GM10248 (cell line): ENCODE data around the gene CAMK2G.
"Not testable (repeated sequence)": the region's sequence is repeated elsewhere in the genome, so short reads cannot be mapped to it uniquely, and the experiment has no call there.

Experiments
- CTCF ChIA-PET: fragments of 300-600 bp; sonication (Branson Sonifier 250); formaldehyde crosslinking; extraction: SDS; loops from one replicate; lab custom pipeline; 2021; ENCODE audit warnings: antibody characterized with exemption; lab: Yijun Ruan, JAX
- POLR2A ChIA-PET: fragments of 350-650 bp; sonication (Branson Sonifier 250); formaldehyde crosslinking; extraction: SDS; loops from one replicate; lab custom pipeline; 2020; ENCODE audit warnings: antibody characterized with exemption; lab: Yijun Ruan, JAX
- DNase-seq: peaks from one replicate; pipeline ENCODE4 v3.0.0; 2012; ENCODE audit errors: extremely low spot score
- TF ChIP-seq, protein P1 (sequence below): IDR thresholded peaks from 2 replicates; pipeline ENCODE4 v1.5.1; 2012; ENCODE audit warnings: mild to moderate bottlenecking, low read depth; ENCODE audit errors: extremely low read depth, missing control alignments, control extremely low read depth

CAMK2G gene

GRCh38 chr10:73874267-73875138, at the start of gene CAMK2G:
Gene CAMK2G (minus strand): TSS chr10:73874555. CDS start chr10:73874461, 94 bp downstream.
- TF ChIP-seq, protein P1, sequence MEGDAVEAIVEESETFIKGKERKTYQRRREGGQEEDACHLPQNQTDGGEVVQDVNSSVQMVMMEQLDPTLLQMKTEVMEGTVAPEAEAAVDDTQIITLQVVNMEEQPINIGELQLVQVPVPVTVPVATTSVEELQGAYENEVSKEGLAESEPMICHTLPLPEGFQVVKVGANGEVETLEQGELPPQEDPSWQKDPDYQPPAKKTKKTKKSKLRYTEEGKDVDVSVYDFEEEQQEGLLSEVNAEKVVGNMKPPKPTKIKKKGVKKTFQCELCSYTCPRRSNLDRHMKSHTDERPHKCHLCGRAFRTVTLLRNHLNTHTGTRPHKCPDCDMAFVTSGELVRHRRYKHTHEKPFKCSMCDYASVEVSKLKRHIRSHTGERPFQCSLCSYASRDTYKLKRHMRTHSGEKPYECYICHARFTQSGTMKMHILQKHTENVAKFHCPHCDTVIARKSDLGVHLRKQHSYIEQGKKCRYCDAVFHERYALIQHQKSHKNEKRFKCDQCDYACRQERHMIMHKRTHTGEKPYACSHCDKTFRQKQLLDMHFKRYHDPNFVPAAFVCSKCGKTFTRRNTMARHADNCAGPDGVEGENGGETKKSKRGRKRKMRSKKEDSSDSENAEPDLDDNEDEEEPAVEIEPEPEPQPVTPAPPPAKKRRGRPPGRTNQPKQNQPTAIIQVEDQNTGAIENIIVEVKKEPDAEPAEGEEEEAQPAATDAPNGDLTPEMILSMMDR = no peak
- ChIA-PET POLR2A (no interaction called here), CTCF (interaction anchor here (1.1 to 19.3 kb wide), 8 partner anchors 9 to 229 kb away, joined by 3 to 566 read pairs (median 4); partner anchors contain the start of gene CHCHD1)
- DNase-seq = peak; percentile 96

- CTCF ChIA-PET = interaction anchor here (1.3 to 1.9 kb wide), 2 partner anchors 17 to 74 kb away, joined by 3 to 14 read pairs; no protein-coding TSS in a partner anchor
These were observed 48.4 kb upstream of the CAMK2G start for GRCh38 chr10:73922864-73923133.

GRCh38 chr10:73922007-73922863, 47.9 kb upstream of the CAMK2G start:
- DNase-seq = peak; percentile 48
- ChIA-PET CTCF (interaction anchor here (1.3 to 2.6 kb wide), 2 partner anchors 18 to 74 kb away, joined by 3 to 13 read pairs; no protein-coding TSS in a partner anchor), POLR2A (no interaction called here)
- TF ChIP-seq, protein P1 = no peak

More at GRCh38 chr10:73922864-73923133, 48.4 kb upstream of the CAMK2G start:
- TF ChIP-seq, protein P1 = no peak
- POLR2A ChIA-PET = no interaction called here
- no peak for DNase-seq

DNA sequence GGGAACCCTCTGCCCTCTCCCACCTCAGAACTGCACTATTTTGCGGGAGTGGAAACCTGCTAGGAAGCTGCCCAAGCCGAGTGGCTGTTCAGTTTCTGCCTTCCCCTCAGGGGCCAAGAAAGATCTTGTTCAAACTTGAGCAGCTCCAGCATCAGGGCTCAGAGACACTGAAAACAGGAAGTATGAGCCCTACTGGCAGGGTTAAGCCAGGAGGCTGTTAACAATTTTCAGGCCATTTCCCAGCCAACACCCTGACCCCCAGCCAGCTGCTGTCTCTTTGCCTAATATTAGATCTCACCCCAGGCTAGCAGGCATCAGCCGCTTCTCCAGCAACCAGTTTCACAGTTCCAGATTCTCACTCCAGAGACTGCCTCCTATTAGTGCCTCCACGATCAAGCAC, 45.7 kb upstream of the CAMK2G start:
- TF ChIP-seq, protein P1 = no peak
- DNase-seq = peak; percentile 54
- ChIA-PET POLR2A (interaction anchor here (0.8 kb wide), 1 partner anchor 16 kb away, joined by 4 read pairs; no protein-coding TSS in a partner anchor), CTCF (interaction anchor here (0.9 to 2.6 kb wide), 9 partner anchors 8 to 159 kb away, joined by 3 to 13 read pairs (median 4); no protein-coding TSS in a partner anchor)

- ChIA-PET CTCF (interaction anchor here (0.9 to 2.0 kb wide), 8 partner anchors 9 to 160 kb away, joined by 3 to 9 read pairs (median 4); no protein-coding TSS in a partner anchor), POLR2A (interaction anchor here (0.8 kb wide), 1 partner anchor 17 kb away, joined by 4 read pairs; no protein-coding TSS in a partner anchor)
- not testable (repeated sequence) for DNase-seq
These were observed 45.1 kb upstream of the CAMK2G start for GRCh38 chr10:73919481-73919880.

DNA sequence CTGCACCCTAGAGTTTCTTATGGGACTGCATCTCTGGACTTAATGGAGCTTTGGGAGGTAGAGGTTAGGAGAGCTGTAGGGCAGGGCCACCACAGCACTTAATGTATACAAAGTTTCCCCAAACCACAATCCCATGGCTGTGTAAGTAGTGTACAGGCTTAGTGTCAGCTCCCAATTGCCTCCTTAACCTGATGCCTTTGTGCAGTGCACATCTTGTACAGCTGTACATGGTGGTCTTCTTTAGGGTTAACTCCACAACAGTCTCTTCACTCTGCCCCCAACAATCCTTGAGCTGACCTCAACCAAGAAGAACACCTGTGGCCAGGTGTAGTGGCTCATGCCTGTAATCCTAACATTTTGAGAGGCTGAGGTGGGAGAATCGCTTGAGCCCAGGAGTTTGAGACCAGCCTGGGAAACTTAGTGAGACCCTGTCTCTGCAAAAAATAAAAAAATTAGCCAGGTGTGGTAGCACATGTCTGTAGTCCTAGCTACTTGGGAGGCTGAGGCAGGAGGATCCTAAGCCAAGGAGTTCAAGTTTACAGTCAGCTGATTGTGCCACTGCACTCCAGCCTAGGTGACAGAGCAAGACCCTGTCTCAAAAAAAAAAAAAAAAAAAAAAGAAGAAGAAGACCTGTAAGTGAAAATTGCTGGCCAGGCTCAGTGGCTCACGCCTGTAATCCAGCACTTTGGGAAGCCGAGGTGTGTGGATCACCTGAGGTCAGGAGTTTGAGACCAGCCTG, 43.4 kb upstream of the CAMK2G start:
- TF ChIP-seq, protein P1 = no peak
- ChIA-PET CTCF (interaction anchor here (1.1 to 3.3 kb wide), 7 partner anchors 11 to 39 kb away, joined by 3 to 15 read pairs (median 7); no protein-coding TSS in a partner anchor), POLR2A (interaction anchor here (0.6 kb wide), 1 partner anchor 138 kb away, joined by 6 read pairs; no protein-coding TSS in a partner anchor)
- no peak for DNase-seq
